ENCODE data around the gene AK1. TPM values are rescaled to one million over a fixed set of nuclear protein-coding genes. Genes with fewer than 3 reads are reported as not detected.

Gene AK1
- total RNA-seq, 1 donor from 2014 or later = 25.7 TPM

GRCh38 chr9:127829205-127829906 is 48.1 kb downstream of the AK1 start:
- DNase-seq (ENCODE audit: low spot score in 2 of 2) (no peak), FAIRE-seq (no peak)

- FAIRE-seq = no peak
- peak; percentile 69 to 76 for DNase-seq (ENCODE audit: low spot score in 2 of 2)
Measured at GRCh38 chr9:127828262-127829031, 49.0 kb downstream of the AK1 start.

- FAIRE-seq (no peak), DNase-seq (ENCODE audit: low spot score in 2 of 2) (no peak)
Measured at GRCh38 chr9:127826253-127826913, 51.1 kb downstream of the AK1 start.

GRCh38 chr9:127825319-127826051 is 52.0 kb downstream of the AK1 start:
- DNase-seq (ENCODE audit: low spot score in 2 of 2) (peak in 1 of 2 donors; percentile 51), FAIRE-seq (no peak)

- no peak for FAIRE-seq
Measured at GRCh38 chr9:127822108-127822507, 55.4 kb downstream of the AK1 start.

GRCh38 chr9:127818574-127818973 is 58.9 kb downstream of the AK1 start:
- no peak for DNase-seq (ENCODE audit: low spot score in 2 of 2)
- no peak for FAIRE-seq

More at GRCh38 chr9:127822108-127822507, 55.4 kb downstream of the AK1 start:
- DNase-seq (ENCODE audit: low spot score in 2 of 2) = no peak

- FAIRE-seq = no peak
- no peak for DNase-seq (ENCODE audit: low spot score in 2 of 2)
Measured at GRCh38 chr9:127817881-127818434, 59.5 kb downstream of the AK1 start.

- DNase-seq (ENCODE audit: low spot score in 2 of 2) (no peak), FAIRE-seq (no peak)
Measured at GRCh38 chr9:127816728-127817127, 60.7 kb downstream of the AK1 start.

Small RNA genes lying within 50 kb of the gene (small RNA-seq; reads per million reads assigned to genes)
- not detected for gene MIR4672
- gene RF00019 = not detected
- gene RNA5SP296 = not detected

Other genes starting within 250 kb of the AK1 start
- gene CFAP157, start 170.7 kb downstream of the AK1 start, total RNA-seq = not detected
- gene PTRH1, start 162.0 kb downstream of the AK1 start, total RNA-seq = 6.9 TPM
- gene TTC16, start 161.6 kb downstream of the AK1 start, total RNA-seq = not detected
- 7.3 TPM for gene TOR2A, start 142.4 kb downstream of the AK1 start, total RNA-seq
- 6.1 TPM for gene SH2D3C, start 99.0 kb downstream of the AK1 start, total RNA-seq
- gene CDK9, start 91.6 kb downstream of the AK1 start, total RNA-seq = 40.4 TPM
- gene FPGS, start 74.8 kb downstream of the AK1 start, total RNA-seq = 18.3 TPM
- gene ENG, start 23.0 kb downstream of the AK1 start, total RNA-seq = 0.82 TPM
- gene ST6GALNAC6, start 21.9 kb upstream of the AK1 start, total RNA-seq = 28.5 TPM
- gene ST6GALNAC4, start 39.4 kb upstream of the AK1 start, total RNA-seq = 6.5 TPM
- 6.1 TPM for gene PIP5KL1, start 53.1 kb upstream of the AK1 start, total RNA-seq
- gene DPM2, start 60.2 kb upstream of the AK1 start, total RNA-seq = 11.4 TPM
- 5.7 TPM for gene EEIG1, start 103.3 kb upstream of the AK1 start, total RNA-seq
- 9.0 TPM for gene NAIF1, start 189.6 kb upstream of the AK1 start, total RNA-seq
- gene SLC25A25, start 190.6 kb upstream of the AK1 start, total RNA-seq = 29.8 TPM